Heart left ventricle (tissue), 16 donors: ENCODE data around the gene DNAJB1. TPM values are rescaled to one million over a fixed set of nuclear protein-coding genes. Genes with fewer than 3 reads are reported as not detected.

Source experiments
- ATAC-seq, 4 donors: fragments of 200-7000 bp; cut with Tn5 transposase; one replicate each; pipeline ENCODE4 v1.9.1; 2020 to 2022; ENCODE audit warnings: moderate library complexity in 4 of 4, mild to moderate bottlenecking in 3 of 4, moderate number of reproducible peaks in 1 of 4
- DNase-seq, 5 donors: peaks; one replicate each; pipeline ENCODE4 v3.0.0-alpha.2; 2020
- H3K27ac ChIP-seq, 12 donors: fragments of 200-600 bp; sonication (generic) in 4 of 12; one replicate each; pipeline versions ENCODE4 v1.5.0 to v1.8.0; 2016 to 2022; ENCODE audit warnings: mild to moderate bottlenecking in 2 of 12
- H3K27me3 ChIP-seq, 9 donors: fragments of 200-600 bp; sonication (generic) in 2 of 9; one replicate each; pipeline versions ENCODE4 v1.5.1 to v1.8.0; 2016 to 2022; ENCODE audit warnings: mild to moderate bottlenecking in 3 of 9
- H3K36me3 ChIP-seq, 9 donors: fragments of 200-600 bp; sonication (generic) in 2 of 9; one replicate each; pipeline versions ENCODE4 v1.5.0 to v1.8.0; 2018 to 2022; ENCODE audit warnings: mild to moderate bottlenecking in 2 of 9
- H3K4me1 ChIP-seq, 12 donors: fragments of 200-600 bp; sonication (generic) in 4 of 12; one replicate each; pipeline versions ENCODE4 v1.5.0 to v1.8.0; 2016 to 2022; ENCODE audit warnings: mild to moderate bottlenecking in 3 of 12
- H3K4me3 ChIP-seq, 12 donors: fragments of 200-600 bp; sonication (generic) in 4 of 12; one replicate each; pipeline versions ENCODE4 v1.5.0 to v1.8.0; 2017 to 2022; ENCODE audit warnings: mild to moderate bottlenecking in 9 of 12, moderate library complexity in 4 of 12
- H3K9me3 ChIP-seq, 12 donors: fragments of 200-600 bp; sonication (generic) in 4 of 12; one replicate each; pipeline versions ENCODE4 v1.5.0 to v1.8.0; 2016 to 2022; ENCODE audit warnings: mild to moderate bottlenecking in 1 of 12
- POLR2A ChIP-seq, 2 donors: fragments of 450-650 bp; IDR thresholded peaks; one replicate each; pipeline ENCODE4 v1.6.1; 2017; ENCODE audit warnings: antibody characterized with exemption in 2 of 2, mild to moderate bottlenecking in 2 of 2, moderate library complexity in 2 of 2
- WGBS, 4 donors: extraction: QIAGEN DNeasy Blood & Tissue Kit in 2 of 4; methylation state at CpG; one replicate each; pipeline versions ENCODE4 v1.1.5 to v1.1.7; 2013 to 2018; 5-methylcytosine and 5-hydroxymethylcytosine counted together
- intact Hi-C, 10 donors: fragments of 100-400 bp; cut with DNase I; formaldehyde crosslinking; loops; one replicate each; pipeline versions ENCODE4 v1.11.1 to v1.14.2; 2022
- polyA plus RNA-seq, 2 donors: library from polyadenylated mRNA; stranded (reverse); fragments of 200-250 nt; gene quantifications; one replicate each; pipeline ENCODE4 v1.2.3, GENCODE V29; 2013
- total RNA-seq, 9 donors: library from RNA; depleted of rRNA in 2 of 9; stranded (reverse); fragments of >200 nt in 2 of 9; fragmentation: NEBNext Ultra II Directional in 3 of 9; extraction: Animal tissue kit (Norgen Biotek cat#: 25700) in 3 of 9; gene quantifications; one replicate each; pipeline versions ENCODE4 v1.1.0 to v1.2.4, GENCODE V29; 2016 to 2023
- TF ChIP-seq, protein P1 (sequence below), 12 donors: fragments of 200-600 bp; sonication (generic) in 4 of 12; IDR thresholded peaks; one replicate each; pipeline versions ENCODE4 v1.5.0 to v1.8.0; 2018 to 2022; ENCODE audit warnings: antibody characterized with exemption in 12 of 12, mild to moderate bottlenecking in 5 of 12
- donor health status: ischemic (EF 13 %, LVEDD 7.1; RV severe dilation, severe dysfunction).
- donor health status: healthy with polysubstance abuse.
- donor health status: DM: no; HTN: yes; CAD: no.
- donor health status: DM: no; HTN: no; CAD: no.
- donor health status: ischemic (EF 25% LVEDD 6.9; RV normal size, moderate dysfunction).
- donor health status: ischemic (EF 25% LVEDD 5.7; RV mildly dilated, moderate dysfunction).
- donor health status: healthy.
- donor health status: DM: yes; HTN: yes; CAD: no.
- donor health status: ischemic (EF 35%, LVEDD 5.7; RV mildly dilated, moderate dysfunction).
- donor health status: nonischemic (EF 11% LVEDD 7.7; RV severe dilation, severe dysfunction).
- donor health status: DM: yes; HTN: yes; CAD: no.
- donor health status: PGD.
- donor health status: ischemic (EF 29% LVEDD 5.4; RV normal size, mild dysfunction).
- donor health status: nonischemic (EF 23%, LVEDD 6.1; RV moderate dilation, normal function).

The DNAJB1 gene
- total and polyA plus RNA-seq, 11 donors, result 27.5 to 70.6 (median 44.8) TPM

DNA sequence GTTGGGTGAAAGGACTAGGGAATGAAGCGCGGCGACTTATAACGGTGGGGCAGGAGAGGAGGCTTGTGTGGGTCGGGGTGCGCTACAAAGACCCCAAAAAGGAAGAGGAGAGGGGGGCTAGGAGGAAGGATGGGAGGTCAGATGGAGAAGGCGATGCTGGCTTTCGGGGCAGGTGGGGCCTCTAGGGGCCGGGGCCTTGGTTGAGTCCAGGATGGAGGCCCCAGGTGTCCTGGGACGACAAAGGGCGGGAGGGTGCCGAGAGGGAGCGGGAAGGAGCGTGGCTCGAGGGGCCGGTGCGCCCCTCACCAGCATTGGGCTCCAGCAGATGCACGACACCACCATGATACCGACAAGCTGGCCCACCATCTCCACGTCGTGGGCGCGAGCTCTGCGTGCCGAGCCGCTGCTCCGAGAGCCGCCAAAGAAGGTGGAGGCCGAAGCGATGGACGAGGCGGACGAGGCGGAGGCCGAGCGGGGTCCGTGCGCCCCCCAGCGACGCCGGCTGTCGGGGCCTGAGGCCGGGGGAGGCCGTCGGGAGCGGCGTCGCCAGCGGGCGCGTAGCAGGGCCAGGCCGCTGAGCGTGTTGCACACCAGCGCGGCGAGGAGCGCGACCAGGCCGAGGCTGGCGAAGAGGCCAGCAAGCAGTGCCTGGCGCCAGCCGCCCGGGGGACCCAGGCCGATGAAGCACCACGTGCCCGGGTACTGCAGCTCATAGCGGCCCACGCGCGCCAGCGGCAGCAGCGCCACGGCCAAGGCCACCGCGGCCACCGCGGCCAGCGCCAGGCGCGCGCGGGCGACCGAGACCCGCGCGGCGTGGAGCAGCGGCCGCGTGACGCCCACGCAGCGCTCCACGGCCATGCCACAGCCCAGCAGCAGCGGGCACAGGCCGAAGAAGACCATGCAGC, 44.9 kb downstream of the DNAJB1 start:
- H3K4me1 ChIP-seq, result peaks cover 4 to 56% (median 24%) of the 10 kb centered on the region in 12 donors
- no peaks in the 10 kb centered on the region for H3K9me3 ChIP-seq
- intact Hi-C loops, result loop anchor here in 7 of 10 donors (5.0 to 10.0 kb wide), 7 partner anchors 36 to 339 kb away; partner anchors contain the start of genes ASF1B (in 2 of the 7) and PKN1 (in 2 of the 7)
- no peak overlapping the region for H3K27ac ChIP-seq
- DNase-seq (no peak), ATAC-seq (no peak)
- H3K4me3 ChIP-seq, result peak overlapping the region in 7 of 12 donors; percentile 12 to 41 (median 25)
- TF ChIP-seq, protein P1, sequence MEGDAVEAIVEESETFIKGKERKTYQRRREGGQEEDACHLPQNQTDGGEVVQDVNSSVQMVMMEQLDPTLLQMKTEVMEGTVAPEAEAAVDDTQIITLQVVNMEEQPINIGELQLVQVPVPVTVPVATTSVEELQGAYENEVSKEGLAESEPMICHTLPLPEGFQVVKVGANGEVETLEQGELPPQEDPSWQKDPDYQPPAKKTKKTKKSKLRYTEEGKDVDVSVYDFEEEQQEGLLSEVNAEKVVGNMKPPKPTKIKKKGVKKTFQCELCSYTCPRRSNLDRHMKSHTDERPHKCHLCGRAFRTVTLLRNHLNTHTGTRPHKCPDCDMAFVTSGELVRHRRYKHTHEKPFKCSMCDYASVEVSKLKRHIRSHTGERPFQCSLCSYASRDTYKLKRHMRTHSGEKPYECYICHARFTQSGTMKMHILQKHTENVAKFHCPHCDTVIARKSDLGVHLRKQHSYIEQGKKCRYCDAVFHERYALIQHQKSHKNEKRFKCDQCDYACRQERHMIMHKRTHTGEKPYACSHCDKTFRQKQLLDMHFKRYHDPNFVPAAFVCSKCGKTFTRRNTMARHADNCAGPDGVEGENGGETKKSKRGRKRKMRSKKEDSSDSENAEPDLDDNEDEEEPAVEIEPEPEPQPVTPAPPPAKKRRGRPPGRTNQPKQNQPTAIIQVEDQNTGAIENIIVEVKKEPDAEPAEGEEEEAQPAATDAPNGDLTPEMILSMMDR (IDR thresholded peaks at IDR 0.05), result peak in 3 of 12 donors; percentile 5 to 35 (median 6)
- no peak for TF ChIP-seq POLR2A (IDR thresholded peaks at IDR 0.05)
- 6 to 10% (median 6%) methylated on average over 62 to 97 of the region's 97 CpGs for WGBS, 4 donors
- peaks cover 0 to 45% (median 36%) of the 10 kb centered on the region in 9 donors for H3K36me3 ChIP-seq
- H3K27me3 ChIP-seq, result peaks cover 0 to 39% (median 16%) of the 10 kb centered on the region in 9 donors

DNA sequence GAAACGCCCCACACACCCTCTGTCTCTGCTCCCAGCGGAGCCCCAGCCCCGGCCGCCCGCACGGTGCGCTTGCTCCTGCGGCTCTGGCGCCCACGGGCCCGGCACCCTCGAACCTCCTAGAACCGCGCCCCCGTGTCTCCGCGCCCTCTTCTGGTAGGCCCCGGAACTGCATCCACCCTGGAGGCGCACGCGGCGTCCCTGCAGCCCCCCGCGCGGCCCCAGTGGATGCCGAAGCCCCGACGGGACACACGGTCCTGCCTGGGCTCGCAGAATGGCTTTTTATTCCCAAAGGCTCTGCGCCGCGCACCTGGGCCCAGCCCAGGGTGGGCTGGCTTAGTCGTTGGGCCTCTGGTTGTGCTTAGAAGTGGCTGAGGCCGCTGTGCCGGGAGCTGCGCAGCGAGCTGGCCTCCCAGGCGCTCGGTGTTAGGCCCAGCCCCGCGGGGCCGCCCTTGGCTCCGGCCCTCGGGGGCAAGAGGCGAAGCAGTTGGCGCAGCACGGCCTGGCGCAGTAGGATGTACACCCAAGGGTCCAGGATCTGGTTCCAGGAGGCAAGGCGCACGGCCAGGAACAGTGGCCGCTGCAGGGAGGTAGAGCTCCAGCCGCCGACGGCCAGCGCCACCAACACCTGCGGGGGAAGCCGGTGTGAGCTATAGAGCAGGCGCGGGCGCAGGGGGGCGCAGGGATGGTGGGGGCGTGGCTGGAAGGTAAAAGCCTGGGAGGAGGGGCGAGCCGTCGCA, 45.8 kb downstream of the DNAJB1 start:
- peaks cover 4 to 52% (median 22%) of the 10 kb centered on the region in 12 donors for H3K4me1 ChIP-seq
- ATAC-seq (peak in 3 of 4 donors; percentile 46 to 61 (median 56)), DNase-seq (peak; percentile 72 to 89 (median 74))
- intact Hi-C loops, result loop anchor here in 7 of 10 donors (5.0 to 10.0 kb wide), 7 partner anchors 35 to 338 kb away; partner anchors contain the start of genes ASF1B (in 2 of the 7) and PKN1 (in 2 of the 7)
- 2% methylated on average over 36 to 66 of the region's 66 CpGs for whole genome bisulfite sequencing, 4 donors
- no peak for TF ChIP-seq POLR2A (IDR thresholded peaks at IDR 0.05)
- TF ChIP-seq, protein P1 (IDR thresholded peaks at IDR 0.05), result peak; percentile 96 to 99 (median 97)
- H3K4me3 ChIP-seq, result peak overlapping the region in 8 of 12 donors; percentile 5 to 37 (median 22)
- no peaks in the 10 kb centered on the region for H3K9me3 ChIP-seq
- peaks cover 0 to 45% (median 38%) of the 10 kb centered on the region in 9 donors for H3K36me3 ChIP-seq
- H3K27me3 ChIP-seq, result peaks cover 0 to 39% (median 16%) of the 10 kb centered on the region in 9 donors
- no peak overlapping the region for H3K27ac ChIP-seq

DNA sequence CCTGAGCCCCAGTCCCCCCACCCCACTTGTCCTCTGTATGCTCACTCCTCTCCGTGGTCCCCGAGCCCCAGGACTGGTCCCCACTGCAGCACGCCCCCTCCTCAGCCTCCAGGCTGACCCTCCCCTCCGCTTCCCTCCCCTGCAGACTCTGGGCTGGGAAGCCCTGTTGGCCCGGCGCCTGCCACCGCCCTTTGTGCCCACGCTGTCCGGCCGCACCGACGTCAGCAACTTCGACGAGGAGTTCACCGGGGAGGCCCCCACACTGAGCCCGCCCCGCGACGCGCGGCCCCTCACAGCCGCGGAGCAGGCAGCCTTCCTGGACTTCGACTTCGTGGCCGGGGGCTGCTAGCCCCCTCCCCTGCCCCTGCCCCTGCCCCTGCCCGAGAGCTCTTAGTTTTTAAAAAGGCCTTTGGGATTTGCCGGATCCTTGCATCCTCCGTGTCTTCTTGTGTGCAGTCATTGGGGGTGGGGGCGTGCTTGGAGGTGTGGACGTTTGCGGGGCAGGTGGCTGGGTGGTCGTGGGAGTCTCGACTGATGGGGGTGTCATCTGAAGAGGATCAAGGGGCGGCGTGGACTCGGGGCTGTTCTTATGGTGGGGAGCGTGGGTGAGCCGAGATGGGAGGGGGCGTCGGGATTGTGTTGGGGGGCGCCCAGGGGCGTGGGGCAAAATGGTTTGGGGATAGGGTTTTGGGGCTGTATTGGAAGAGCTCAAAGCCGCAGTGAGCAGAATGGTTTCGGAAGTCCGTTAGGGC, 46.6 kb downstream of the DNAJB1 start:
- Histone ChIP-seq H3K4me3 (peak overlapping the region in 4 of 12 donors; percentile 21 to 37 (median 27)), H3K4me1 (peaks cover 4 to 44% (median 21%) of the 10 kb centered on the region in 12 donors), H3K9me3 (no peaks in the 10 kb centered on the region), H3K36me3 (peaks cover 0 to 51% (median 45%) of the 10 kb centered on the region in 9 donors), H3K27ac (no peak overlapping the region), H3K27me3 (peaks cover 0 to 39% (median 16%) of the 10 kb centered on the region in 9 donors)
- no peak for TF ChIP-seq POLR2A (IDR thresholded peaks at IDR 0.05)
- TF ChIP-seq, protein P1 (IDR thresholded peaks at IDR 0.05), result no peak
- WGBS, 4 donors, result 71 to 79% (median 78%) methylated on average over 38 to 46 of the region's 46 CpGs
- DNase-seq (no peak), ATAC-seq (no peak)
- intact Hi-C loops, result loop anchor here in 7 of 10 donors (5.0 to 10.0 kb wide), 7 partner anchors 34 to 337 kb away; partner anchors contain the start of genes ASF1B (in 2 of the 7) and PKN1 (in 2 of the 7)
